GM20000 (cell line): Measurements from ENCODE around the gene TNS3.

Source experiments
- DNase-seq: peaks from one replicate; pipeline ENCODE4 v3.0.0; 2012; ENCODE audit warnings: low spot score
- TF ChIP-seq, protein P1 (sequence below): IDR thresholded peaks from 2 replicates; pipeline ENCODE4 v1.5.1; 2012; ENCODE audit warnings: mild to moderate bottlenecking, control low read depth; ENCODE audit errors: extremely low read depth, missing control alignments

TNS3 gene

DNA sequence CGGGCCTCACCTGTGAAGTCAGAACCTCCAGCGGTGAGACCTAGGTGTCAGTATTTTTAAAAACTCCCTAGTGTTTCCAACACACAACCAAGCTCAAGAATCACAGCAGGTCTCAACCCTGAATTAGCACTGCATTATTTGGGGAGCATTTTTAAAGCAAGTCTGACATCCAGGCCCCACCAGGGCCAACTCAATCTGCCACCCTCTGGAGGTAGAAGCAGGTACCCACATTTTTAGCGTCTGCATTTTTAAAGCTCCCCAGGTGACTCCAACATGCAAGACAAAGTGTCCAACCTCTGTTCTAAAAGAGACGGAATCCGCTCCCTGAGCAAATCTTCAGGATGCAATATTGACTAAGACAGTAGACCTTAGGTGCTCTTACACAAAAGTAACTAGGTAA, 225.7 kb downstream of the TNS3 start:
- TF ChIP-seq, protein P1, sequence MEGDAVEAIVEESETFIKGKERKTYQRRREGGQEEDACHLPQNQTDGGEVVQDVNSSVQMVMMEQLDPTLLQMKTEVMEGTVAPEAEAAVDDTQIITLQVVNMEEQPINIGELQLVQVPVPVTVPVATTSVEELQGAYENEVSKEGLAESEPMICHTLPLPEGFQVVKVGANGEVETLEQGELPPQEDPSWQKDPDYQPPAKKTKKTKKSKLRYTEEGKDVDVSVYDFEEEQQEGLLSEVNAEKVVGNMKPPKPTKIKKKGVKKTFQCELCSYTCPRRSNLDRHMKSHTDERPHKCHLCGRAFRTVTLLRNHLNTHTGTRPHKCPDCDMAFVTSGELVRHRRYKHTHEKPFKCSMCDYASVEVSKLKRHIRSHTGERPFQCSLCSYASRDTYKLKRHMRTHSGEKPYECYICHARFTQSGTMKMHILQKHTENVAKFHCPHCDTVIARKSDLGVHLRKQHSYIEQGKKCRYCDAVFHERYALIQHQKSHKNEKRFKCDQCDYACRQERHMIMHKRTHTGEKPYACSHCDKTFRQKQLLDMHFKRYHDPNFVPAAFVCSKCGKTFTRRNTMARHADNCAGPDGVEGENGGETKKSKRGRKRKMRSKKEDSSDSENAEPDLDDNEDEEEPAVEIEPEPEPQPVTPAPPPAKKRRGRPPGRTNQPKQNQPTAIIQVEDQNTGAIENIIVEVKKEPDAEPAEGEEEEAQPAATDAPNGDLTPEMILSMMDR, result no peak
- DNase-seq, result no peak

GRCh38 chr7:47355684-47356083, 226.2 kb downstream of the TNS3 start:
- no peak for DNase-seq
- TF ChIP-seq, protein P1, result no peak

GRCh38 chr7:47354831-47355541, 226.9 kb downstream of the TNS3 start:
- DNase-seq, result no peak
- TF ChIP-seq, protein P1, result no peak

DNA sequence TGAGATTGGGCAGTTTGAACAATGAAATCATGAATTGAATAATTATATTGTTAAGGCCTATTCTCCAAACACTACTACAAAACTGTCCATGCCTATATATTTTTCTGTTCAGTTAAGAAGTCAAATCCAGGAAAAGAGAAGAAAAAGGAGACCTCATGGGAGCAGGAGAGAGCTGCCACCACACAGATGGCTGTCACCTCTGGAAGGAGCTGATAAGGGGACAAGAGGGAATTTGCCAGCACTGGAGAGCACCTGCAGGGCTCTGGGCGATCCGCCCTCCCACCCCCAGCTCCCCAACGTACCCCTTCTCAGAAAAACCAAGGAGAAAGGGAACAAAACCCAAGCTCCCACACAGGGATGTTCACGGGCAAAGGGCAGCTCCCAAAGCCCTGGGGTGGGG, 227.8 kb downstream of the TNS3 start:
- no peak for DNase-seq
- TF ChIP-seq, protein P1, result no peak

DNA sequence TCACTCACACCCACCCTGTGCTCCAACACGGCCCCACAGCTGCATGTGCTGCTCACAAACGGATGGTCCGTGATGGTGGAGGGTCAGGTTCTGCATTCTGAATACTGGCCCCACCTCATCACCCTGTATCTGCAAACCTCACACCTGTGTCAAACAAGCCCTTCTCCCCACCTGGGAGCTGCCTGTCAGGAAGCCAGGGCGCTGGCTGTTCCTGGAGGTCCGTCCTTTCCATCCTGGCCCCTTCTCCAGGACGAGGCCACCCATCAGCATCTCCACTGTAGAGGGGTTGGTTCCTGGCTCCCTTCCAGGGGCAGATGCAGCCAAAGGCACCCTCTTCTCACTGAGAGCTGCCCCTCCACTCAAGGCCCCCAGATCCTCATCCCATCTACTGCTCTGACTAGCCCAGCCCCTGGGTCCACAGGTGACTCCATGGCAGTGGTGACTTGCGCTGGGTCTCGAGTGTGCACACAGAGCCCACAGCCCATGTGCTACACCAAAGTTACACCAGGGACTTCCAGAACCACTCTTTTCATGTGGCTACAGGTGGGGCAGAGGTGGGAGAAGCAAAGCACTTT, 229.4 kb downstream of the TNS3 start:
- no peak for DNase-seq
- TF ChIP-seq, protein P1, result no peak

DNA sequence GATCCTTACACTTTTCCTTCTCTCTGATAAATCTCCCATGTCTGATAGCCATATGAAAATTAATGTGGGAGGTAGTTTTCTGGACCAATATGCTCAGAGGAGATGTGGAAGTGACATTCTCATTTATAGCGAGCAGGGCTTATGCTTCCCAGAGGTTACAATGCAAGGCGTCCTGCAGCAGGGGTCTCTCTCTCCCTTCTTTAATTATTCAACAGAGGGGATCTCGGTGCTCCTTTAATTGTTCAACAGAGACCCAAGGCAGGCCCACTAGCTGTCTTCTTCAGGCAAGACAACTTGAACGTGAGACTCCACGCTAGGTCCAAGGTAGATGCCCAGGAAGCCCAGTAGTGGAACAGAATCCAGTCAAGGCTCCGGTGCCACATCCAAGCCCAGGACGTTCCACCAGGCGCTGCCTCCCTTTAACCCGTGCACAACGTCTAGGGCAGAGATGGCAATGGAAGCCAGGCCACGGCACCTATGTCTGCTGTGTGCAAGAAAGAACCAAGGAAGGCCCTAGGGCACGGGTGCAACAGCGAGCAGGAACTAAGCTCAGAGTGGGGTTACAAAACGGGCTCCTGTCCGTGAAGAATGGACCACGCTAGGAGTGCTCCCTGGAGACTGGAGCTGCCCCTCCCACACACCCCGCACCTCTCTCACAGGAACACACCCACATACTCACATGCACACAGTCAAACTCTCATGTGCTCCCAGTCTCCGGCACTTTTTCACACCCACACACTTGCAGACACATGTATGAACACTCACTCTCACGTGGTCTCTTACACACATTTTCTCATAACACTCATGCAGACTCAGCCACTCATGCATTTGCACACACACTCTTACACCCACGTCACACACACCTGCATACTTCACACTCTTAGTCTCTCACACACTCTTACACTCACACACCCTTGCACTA, 230.4 kb downstream of the TNS3 start:
- DNase-seq, result no peak
- TF ChIP-seq, protein P1, result no peak

GRCh38 chr7:47350425-47350824, 231.5 kb downstream of the TNS3 start:
- TF ChIP-seq, protein P1, result no peak
- no peak for DNase-seq
